ENCODE measurements around the gene COMTD1. TPM values are rescaled to one million over a fixed set of nuclear protein-coding genes. Genes with fewer than 3 reads are reported as not detected.
A peak's percentile ranks its signal among the peaks of the same experiment; 100 is the strongest.

COMTD1 gene
- total and polyA plus RNA-seq, 2 of the 13 experiments (the other 11 are each of a cell fraction or from before 2014, with no cell fraction given) = 11.8 to 18.4 TPM

GRCh38 chr10:75235375-75236177 is at the start of gene COMTD1 (continued):
- TF ChIP-seq NFATC3 (CRISPR knock-in tag; IDR thresholded peaks at IDR 0.05) (0 out of 2 replicates have a peak, but pooled peaks have one; percentile 32), ZNF546 (CRISPR knock-in tag; conservative IDR thresholded peaks at IDR 0.05) (peak; percentile 77; the same call in 1 of the 2 replicates), ZNF383 (CRISPR knock-in tag; IDR thresholded peaks at IDR 0.05; ENCODE audit: borderline replicate concordance) (no peak), SOX13 (IDR thresholded peaks at IDR 0.05) (no peak), SOX13 (CRISPR knock-in tag; conservative IDR thresholded peaks at IDR 0.05 in 1 of 2, IDR thresholded peaks at IDR 0.05 in 1 of 2) (peak in 1 of 2 experiments; percentile 37; a peak in 1 of 4 replicates), DMAP1 (CRISPR knock-in tag; IDR thresholded peaks at IDR 0.05) (peak; percentile 88), RARG (CRISPR knock-in tag; IDR thresholded peaks at IDR 0.05; ENCODE audit: low read depth) (no peak), ZNF678 (CRISPR knock-in tag; IDR thresholded peaks at IDR 0.05) (no peak), RBM39 (IDR thresholded peaks at IDR 0.05; ENCODE audit: low read depth, low read length, poor library complexity, severe bottlenecking) (peak; percentile 70)
- TF ChIP-seq, protein P1, sequence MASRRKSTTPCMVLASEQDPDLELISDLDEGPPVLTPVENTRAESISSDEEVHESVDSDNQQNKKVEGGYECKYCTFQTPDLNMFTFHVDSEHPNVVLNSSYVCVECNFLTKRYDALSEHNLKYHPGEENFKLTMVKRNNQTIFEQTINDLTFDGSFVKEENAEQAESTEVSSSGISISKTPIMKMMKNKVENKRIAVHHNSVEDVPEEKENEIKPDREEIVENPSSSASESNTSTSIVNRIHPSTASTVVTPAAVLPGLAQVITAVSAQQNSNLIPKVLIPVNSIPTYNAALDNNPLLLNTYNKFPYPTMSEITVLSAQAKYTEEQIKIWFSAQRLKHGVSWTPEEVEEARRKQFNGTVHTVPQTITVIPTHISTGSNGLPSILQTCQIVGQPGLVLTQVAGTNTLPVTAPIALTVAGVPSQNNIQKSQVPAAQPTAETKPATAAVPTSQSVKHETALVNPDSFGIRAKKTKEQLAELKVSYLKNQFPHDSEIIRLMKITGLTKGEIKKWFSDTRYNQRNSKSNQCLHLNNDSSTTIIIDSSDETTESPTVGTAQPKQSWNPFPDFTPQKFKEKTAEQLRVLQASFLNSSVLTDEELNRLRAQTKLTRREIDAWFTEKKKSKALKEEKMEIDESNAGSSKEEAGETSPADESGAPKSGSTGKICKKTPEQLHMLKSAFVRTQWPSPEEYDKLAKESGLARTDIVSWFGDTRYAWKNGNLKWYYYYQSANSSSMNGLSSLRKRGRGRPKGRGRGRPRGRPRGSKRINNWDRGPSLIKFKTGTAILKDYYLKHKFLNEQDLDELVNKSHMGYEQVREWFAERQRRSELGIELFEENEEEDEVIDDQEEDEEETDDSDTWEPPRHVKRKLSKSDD (CRISPR knock-in tag; IDR thresholded peaks at IDR 0.05; ENCODE audit: low read depth) = no peak
- TF ChIP-seq, protein P2, sequence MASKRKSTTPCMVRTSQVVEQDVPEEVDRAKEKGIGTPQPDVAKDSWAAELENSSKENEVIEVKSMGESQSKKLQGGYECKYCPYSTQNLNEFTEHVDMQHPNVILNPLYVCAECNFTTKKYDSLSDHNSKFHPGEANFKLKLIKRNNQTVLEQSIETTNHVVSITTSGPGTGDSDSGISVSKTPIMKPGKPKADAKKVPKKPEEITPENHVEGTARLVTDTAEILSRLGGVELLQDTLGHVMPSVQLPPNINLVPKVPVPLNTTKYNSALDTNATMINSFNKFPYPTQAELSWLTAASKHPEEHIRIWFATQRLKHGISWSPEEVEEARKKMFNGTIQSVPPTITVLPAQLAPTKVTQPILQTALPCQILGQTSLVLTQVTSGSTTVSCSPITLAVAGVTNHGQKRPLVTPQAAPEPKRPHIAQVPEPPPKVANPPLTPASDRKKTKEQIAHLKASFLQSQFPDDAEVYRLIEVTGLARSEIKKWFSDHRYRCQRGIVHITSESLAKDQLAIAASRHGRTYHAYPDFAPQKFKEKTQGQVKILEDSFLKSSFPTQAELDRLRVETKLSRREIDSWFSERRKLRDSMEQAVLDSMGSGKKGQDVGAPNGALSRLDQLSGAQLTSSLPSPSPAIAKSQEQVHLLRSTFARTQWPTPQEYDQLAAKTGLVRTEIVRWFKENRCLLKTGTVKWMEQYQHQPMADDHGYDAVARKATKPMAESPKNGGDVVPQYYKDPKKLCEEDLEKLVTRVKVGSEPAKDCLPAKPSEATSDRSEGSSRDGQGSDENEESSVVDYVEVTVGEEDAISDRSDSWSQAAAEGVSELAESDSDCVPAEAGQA (IDR thresholded peaks at IDR 0.05; ENCODE audit: low read depth) = no peak
- TF ChIP-seq, protein P2 (CRISPR knock-in tag; IDR thresholded peaks at IDR 0.05; ENCODE audit: borderline replicate concordance) = 0 out of 2 replicates have a peak, but pooled peaks have one; percentile 32
- TF ChIP-seq, protein P3, sequence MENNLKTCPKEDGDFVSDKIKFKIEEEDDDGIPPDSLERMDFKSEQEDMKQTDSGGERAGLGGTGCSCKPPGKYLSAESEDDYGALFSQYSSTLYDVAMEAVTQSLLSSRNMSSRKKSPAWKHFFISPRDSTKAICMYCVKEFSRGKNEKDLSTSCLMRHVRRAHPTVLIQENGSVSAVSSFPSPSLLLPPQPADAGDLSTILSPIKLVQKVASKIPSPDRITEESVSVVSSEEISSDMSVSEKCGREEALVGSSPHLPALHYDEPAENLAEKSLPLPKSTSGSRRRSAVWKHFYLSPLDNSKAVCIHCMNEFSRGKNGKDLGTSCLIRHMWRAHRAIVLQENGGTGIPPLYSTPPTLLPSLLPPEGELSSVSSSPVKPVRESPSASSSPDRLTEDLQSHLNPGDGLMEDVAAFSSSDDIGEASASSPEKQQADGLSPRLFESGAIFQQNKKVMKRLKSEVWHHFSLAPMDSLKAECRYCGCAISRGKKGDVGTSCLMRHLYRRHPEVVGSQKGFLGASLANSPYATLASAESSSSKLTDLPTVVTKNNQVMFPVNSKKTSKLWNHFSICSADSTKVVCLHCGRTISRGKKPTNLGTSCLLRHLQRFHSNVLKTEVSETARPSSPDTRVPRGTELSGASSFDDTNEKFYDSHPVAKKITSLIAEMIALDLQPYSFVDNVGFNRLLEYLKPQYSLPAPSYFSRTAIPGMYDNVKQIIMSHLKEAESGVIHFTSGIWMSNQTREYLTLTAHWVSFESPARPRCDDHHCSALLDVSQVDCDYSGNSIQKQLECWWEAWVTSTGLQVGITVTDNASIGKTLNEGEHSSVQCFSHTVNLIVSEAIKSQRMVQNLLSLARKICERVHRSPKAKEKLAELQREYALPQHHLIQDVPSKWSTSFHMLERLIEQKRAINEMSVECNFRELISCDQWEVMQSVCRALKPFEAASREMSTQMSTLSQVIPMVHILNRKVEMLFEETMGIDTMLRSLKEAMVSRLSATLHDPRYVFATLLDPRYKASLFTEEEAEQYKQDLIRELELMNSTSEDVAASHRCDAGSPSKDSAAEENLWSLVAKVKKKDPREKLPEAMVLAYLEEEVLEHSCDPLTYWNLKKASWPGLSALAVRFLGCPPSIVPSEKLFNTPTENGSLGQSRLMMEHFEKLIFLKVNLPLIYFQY (CRISPR knock-in tag; IDR thresholded peaks at IDR 0.05; ENCODE audit: borderline replicate concordance) = no peak; the same call in 1 of the 2 replicates
